ENCODE results near the gene CD24.
A peak's percentile ranks its signal among the peaks of the same experiment; 100 is the strongest.
"Not testable (repeated sequence)": the region's sequence is repeated elsewhere in the genome, so short reads cannot be mapped to it uniquely, and the experiment has no call there.

CD24 gene

DNA sequence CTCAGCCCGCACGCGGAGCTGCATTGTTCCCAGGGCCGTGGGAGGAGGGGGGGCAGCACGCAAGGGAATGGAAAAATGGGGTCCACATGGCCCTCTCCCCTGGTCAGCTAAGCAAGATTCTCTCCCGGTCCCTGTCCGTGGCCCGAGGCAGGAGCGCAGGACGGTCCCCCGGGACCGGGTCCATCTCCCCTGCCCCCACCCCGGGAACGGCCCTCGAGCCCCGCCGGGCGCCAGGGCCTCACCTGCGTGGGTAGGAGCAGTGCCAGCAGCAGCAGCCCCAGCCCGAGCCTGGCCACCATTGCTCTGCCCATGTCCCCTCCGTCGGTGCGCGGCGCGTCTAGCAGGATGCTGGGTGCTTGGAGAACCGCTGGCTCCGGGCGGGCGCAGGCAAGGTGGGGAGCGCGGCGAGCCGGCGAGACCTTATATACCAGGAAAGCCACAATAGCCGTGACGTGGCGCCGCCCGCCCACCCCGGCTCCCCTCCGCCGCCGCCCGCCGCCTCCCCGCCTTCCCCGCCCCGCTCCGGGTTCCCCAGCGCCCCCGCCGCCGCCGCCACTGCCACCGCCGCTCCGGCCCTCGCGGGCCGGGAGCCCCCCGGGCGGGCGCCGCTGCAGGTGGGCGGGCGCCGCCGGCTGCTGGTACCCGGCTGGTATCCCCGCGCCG lies at the start of gene CD24:
CD24 (minus strand) TSS at position 394 of the 663 bp plus-strand sequence; CDS start at position 311, 83 bp downstream.
- DNase-seq, result no peak

DNA sequence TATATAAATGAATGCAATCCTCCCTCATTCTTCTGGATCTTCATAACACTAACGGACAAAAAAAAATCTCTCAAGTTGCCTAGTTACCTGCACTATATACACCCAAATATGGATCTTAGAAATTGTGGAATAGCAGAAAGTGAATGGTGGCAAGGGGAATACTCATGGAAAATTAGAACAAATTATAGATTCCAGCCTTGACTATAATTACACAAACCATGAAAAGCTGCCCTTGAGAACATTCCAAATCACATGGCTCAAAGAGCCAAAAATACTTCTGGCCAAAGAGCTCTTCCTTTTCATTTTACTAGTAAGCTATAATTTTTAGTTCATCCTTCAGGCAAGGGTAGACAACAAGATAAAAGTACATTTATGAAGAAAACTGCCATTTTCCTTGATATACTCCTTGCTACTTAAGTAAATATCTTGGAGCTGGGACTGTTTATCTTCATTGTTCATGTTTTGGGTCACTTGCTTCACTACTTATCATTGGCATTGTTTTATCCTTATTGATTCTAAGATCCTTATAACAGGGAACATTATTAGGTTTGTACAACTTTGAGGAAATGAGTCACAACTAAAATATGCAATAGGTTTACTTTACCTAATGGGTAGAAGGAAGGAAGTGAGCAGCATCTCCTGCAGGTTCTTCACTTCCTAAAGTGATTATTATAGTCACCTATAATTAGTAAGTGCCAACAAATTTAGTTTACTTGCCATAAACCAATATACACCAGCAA lies 47.1 kb upstream of the CD24 start:
- no peak for DNase-seq

DNA sequence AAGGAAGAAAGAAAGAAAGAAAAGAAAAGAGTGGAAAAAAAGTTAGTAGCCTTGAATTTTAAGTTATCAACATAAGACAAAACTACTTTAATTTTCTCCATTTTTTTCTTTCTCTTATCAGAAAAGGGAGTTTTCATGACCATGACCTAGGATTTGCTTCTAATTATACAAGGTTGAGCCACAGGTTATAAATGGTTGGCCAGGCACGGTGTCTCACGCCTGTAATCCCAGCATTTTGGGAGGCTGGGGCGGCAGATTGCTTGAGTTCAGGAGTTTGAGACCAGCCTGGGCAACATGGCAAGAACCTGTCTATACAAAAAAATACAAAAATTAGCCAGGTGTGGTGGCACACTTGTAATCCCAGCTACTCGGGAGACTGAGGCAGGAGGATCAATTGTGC lies 45.7 kb upstream of the CD24 start:
- no peak for DNase-seq

GRCh38 chr6:107019628-107020027 lies 45.1 kb upstream of the CD24 start:
- DNase-seq, result not testable (repeated sequence)

- no peak for DNase-seq
These were observed 44.5 kb upstream of the CD24 start for GRCh38 chr6:107019047-107019446.

GRCh38 chr6:107009499-107009898 lies 35.0 kb upstream of the CD24 start:
- DNase-seq, result no peak

DNA sequence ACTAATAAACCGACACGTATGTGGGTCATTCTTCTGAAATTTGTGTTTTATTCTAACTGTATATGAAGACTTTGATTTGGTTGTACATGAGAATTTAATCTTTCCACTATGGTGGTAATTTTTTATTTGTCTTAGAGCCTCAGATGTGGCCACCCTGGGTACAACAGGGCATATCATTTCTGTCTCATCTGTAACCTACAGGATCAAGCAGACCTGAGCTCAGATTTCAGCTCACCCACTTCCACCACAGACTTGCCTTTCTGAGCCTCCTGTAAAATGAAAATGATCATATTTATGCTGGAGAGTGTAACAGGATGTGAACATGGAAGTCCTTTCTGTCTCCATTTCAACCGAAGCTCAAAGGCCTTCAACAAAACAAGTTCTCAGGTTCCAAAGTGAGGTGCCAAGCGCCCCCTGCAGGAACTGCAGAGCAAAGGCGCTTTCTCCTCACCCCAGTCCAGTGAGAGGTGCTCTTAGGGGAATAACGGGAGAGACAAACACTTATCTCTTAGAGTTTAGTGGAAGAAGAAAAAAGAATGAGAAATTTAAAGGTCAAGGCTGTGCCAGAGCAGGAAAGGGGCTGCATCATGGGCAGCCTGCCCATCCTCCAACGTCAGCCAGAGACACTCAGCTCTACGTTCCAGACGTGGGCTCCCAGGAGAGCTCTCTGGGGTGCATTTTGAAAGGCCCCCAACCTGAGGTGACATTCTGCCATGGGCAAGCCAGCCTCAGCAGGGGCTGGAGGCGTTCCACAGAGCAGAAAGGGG lies 23.0 kb upstream of the CD24 start:
- peak; percentile 39 for DNase-seq

- no peak for DNase-seq
These were observed 21.1 kb upstream of the CD24 start for GRCh38 chr6:106995640-106996039.

GRCh38 chr6:106989737-106990136 lies 15.2 kb upstream of the CD24 start:
- DNase-seq, result not testable (repeated sequence)

- no peak for DNase-seq
These were observed 14.1 kb upstream of the CD24 start for GRCh38 chr6:106988664-106989063.

GRCh38 chr6:106981926-106982325 lies 7.4 kb upstream of the CD24 start:
- DNase-seq, result no peak

DNA sequence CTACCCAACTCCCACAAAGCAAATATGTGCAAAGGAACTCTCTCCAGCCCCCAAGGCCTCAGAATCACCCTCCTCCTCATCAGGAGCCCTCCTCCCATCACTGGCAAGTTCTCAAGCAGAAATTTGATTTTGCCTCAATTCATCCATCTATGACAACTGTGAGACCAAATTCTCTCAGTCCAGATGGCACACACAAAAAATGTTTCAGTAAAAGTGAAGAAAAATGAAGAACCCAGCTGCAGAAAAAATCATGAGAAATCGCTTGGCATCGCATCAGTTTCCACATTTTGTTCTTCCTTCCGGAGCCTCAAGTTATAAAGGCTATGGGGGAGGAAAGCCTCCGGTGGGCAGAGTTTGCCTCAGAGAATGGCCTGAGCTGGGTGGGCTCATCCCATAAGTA lies 6.4 kb upstream of the CD24 start:
- DNase-seq, result no peak

- DNase-seq, result peak; percentile 66
These were observed 4.9 kb upstream of the CD24 start for GRCh38 chr6:106979435-106979884.

DNA sequence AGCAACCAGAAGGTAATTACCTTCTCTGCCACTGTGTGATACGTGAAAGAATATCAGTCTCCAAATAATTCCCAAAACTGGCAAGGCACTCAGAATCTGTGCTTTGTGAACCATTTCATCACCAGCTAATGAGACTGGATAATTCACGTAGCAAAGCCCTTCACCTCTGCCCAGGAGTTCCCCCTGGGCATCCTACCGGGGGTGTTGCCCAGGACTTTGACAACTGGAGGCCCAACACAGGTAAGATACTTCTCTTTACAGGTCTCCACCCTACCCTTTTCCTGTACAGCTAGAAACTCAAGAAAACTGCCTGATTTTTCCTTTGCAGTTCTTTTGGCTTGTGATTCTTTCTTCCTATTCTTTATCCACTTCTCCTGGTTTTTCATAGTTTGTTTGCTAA lies 2.7 kb upstream of the CD24 start:
- DNase-seq, result no peak

DNA sequence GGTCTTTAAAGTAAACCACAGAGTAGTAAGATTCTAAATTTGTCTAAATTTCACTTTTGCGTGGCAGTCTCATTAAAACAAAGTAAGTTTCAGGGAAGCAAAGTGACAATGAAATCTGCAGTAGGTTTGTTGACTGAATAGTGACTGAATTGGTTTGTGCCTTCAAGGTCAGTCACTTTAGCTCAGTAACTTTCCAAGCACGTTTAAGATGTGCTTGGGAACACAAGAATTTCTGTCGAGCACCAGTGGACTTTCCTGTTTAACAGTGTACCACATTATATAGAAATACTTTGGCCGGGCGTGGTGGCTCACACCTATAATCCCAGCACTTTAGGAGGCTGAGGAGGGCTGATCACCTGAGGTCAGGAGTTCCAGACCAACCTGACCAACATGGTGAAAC lies 1.7 kb upstream of the CD24 start:
- no peak for DNase-seq

GRCh38 chr6:106975738-106976064 lies 1.2 kb upstream of the CD24 start:
- DNase-seq, result no peak

DNA sequence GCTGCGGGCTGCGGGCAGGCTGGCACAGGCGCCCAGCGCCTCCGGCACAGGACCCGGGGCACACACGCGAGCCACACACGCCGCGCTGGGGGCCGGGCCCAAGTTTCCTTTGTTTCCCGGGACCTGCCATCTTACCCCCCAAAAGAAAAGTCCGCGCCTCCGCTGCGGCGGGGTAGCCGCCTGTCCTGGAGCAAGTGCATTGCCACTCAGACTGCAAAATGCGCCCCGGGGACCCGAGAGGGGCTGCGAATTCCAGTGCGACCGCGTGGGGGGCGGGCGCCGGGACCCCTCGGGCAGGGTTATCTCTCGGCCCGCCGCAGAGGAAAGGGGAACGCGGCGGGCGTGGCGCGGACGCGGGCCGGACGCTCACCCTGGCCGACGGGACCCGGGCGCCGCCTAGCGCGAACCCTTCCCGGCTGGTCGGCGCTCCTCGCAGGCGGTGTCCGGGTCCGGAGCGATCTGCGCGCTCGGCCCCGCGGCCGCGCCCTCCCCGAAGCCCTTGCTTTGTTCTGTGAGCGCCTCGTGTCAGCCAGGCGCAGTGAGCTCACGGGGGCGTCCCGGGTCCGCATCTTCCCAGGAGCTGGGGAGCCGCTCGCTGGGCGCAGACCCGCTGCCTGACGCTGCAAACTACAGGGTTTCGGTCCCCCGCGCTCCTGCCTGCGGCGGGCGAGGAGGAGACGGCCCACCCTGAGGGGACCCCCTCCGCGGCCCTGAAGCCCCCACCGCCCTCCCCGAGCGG lies 639 bp upstream of the CD24 start:
- DNase-seq, result no peak

DNA sequence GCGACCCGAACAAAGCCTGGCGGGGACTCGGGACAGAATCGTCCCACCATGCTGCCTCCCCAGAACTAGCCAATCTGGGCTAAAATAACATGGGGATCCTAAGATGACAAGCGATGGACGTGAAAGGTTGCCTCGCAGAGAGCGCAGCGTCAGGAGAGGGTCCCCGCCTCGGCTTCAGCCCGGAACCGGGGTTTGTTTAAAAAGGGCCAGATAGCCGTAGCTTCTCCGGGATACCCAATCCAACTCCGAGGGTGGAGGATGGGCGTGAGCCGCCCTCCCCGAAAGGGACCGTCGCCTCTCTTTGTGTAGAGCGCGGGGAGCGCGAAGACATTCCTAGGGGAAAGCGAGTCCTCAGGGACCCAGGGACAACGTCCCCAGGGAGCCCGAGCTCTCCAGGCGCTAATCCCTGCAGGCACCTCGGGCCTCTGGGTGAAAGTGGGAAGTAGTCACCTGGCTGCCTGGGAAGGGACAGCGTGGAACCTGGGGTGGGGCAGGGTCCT lies 643 bp downstream of the CD24 start:
- DNase-seq, result no peak

GRCh38 chr6:106973018-106973835 lies 1.3 kb downstream of the CD24 start:
- DNase-seq, result no peak

DNA sequence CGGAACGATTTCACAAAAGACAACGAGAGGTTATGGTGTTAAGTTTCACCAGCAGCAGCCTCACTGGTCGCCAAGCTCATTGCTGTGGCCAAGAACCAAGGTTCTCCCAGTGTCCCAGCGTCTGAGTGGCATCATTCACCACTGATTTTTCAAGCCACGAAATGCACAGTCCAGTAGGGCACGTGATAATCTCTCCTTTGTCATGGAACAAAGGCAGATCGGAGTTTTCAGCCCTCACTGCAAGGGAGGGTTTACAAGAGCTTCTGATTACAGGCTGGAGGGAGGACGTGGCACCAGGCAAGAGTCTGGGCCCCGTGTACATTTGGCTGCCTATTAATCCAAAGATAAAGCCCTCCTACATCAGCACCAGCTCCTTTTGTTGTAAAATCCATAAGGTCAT lies 2.0 kb downstream of the CD24 start:
- DNase-seq, result no peak

DNA sequence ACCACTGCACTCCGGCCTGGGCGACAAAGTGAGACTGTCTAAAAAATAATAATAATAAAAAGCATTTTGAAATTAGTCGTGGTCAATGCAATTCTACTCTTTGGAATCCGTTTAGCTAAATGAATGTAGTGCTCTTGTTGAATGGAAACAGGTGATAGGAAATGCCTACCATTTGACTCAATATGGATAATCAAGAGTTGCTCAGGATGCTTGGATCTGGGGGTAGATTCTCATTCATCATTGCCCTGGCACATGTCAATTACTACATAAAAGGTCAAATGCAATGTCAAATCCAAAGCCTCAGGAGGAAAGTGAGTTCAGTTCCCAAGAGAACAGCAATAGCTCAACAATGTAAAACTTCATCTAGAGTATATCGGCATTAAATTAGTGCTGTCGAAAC lies 3.8 kb downstream of the CD24 start:
- not testable (repeated sequence) for DNase-seq

DNA sequence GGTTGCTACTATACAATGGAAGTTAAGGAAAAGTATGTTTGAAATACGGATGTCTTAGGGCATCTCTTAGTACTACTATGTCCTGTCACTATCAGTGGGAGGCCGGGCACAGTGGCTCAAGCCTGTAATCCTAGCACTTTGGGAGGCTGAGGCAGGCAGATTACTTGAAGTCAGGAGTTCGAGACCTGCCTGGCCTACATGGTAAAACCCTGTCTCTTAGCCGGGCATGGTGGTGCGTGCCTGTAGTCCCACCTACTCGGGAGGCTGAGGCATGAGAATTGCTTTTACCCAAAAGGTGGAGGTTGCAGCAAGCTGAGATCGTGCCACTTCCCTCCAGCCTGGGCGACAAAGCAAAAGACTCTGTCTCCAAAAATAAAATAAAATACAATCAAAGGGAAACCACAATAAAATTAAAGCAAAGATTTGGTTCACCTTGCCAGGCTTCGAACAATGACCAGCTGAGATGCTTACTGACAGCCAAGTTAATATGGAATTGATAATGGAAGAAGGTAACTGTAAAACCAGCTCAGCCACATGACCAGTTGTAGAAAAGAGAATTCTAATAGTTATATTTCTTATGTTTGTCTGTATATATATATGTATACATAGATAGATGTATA lies 6.5 kb downstream of the CD24 start:
- no peak for DNase-seq

All from CD4-positive, alpha-beta T cell treated with Interleukin-4 for 4 hours (primary cell).